ENCODE data around the gene OCLN. TPM values are rescaled to one million over a fixed set of nuclear protein-coding genes. Genes with fewer than 3 reads are reported as not detected.
"Not testable (repeated sequence)": the region's sequence is repeated elsewhere in the genome, so short reads cannot be mapped to it uniquely, and the experiment has no call there.

The OCLN gene
- polyA plus RNA-seq, 1 donor from 2014 or later: 0.09 TPM

DNA sequence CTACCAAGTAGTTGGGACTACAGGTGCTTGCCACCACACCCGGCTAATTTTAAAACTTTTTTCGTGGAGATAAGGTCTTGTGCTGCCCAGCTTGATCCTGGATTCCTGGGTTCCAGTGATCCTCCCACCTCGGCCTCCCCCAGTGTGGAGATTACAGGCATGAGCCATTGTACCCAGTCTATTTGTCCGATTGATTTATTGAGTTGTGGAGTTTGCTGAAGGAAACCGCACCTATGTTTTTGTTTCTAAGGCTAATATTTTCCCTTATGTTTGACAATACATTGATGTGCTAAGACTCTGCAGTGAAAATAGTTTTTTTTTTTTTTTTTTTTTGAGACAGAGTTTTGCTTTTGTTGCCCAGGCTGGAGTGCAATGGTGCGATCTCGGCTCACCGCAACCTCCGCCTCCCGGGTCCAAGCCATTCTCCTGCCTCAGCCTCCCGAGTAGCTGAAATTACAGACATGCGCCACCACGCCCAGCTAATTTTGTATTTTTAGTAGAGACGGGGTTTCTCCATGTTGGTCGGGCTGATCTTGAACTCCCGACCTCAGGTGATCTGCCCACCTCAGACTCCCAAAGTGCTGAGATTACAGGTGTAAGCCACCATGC, 20.0 kb upstream of the OCLN start:
- H3K9me3 Mint-ChIP-seq, H3K4me1 Mint-ChIP-seq, H3K27me3 Mint-ChIP-seq, H3K36me3 Mint-ChIP-seq, H3K4me3 Mint-ChIP-seq, H3K27ac Mint-ChIP-seq: not testable (repeated sequence)

DNA sequence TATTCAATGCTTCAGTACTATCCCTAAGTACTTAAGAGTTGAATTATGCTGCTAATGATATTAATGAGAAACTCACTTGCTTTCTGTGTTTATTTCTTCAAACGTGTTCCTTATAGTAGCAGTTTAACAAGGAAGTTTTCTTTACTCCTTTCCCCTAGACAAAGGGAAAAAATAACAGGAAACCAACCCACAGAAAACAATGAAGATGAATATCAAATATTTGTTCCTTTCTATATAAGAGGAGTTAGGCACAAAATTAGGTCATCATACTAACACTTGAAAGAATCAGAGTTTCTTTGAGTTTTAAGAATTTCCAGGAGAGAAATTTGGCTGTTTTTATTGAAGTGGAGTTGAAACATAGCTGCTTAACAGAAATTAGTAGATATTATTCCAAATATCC, 15.4 kb upstream of the OCLN start:
- no peak overlapping the region for H3K27ac Mint-ChIP-seq
- H3K27me3 Mint-ChIP-seq: no peaks in the 10 kb centered on the region
- no peaks in the 10 kb centered on the region for H3K9me3 Mint-ChIP-seq
- H3K4me3 Mint-ChIP-seq: no peak overlapping the region
- H3K4me1 Mint-ChIP-seq: peaks cover 0 to 1% (median 0%) of the 10 kb centered on the region in 3 donors
- no peaks in the 10 kb centered on the region for H3K36me3 Mint-ChIP-seq

DNA sequence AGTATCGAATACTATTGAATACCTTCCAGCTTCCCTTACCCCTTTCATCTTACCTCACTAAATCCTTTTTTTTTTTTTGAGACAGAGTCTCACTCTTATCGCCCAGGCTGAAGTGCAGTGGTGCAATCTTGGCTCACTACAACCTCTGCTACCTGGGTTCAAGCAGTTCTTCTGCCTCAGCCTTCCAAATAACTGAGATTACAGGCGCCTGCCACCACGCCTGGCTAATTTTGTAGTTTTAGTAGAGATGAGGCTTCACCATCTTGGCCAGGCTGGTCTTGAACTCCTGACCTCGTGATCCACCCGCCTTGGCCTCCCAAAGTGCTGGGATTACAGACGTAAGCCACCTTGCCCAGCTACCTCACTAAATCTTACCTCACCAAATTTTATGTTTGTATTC, 14.3 kb upstream of the OCLN start:
- not testable (repeated sequence) for H3K27me3 Mint-ChIP-seq, H3K9me3 Mint-ChIP-seq, H3K4me1 Mint-ChIP-seq, H3K27ac Mint-ChIP-seq, H3K4me3 Mint-ChIP-seq, H3K36me3 Mint-ChIP-seq

DNA sequence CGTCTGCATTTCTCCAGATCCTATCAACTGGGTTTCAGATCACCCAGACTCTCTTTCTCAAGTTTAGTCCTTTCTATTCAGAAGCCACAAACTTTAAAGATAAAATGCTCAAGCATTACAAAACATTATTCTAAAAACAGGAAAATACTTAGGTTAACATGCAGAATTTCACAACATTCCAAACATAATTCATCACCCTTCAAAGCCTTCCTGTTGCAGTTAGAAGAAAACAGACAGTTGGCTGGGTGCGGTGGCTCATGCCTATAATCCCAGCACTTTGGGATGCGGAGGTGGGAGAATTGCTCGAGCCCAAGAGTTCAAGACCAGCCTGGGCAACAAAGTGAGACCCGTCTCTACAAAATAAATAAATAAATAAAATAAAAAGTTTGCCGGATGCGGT, 7.7 kb upstream of the OCLN start:
- H3K9me3 Mint-ChIP-seq: no peaks in the 10 kb centered on the region
- peaks cover 1% of the 10 kb centered on the region for H3K27me3 Mint-ChIP-seq
- no peak overlapping the region for H3K4me3 Mint-ChIP-seq
- H3K4me1 Mint-ChIP-seq: no peaks in the 10 kb centered on the region
- H3K36me3 Mint-ChIP-seq: peaks cover 1% of the 10 kb centered on the region
- H3K27ac Mint-ChIP-seq: no peak overlapping the region

DNA sequence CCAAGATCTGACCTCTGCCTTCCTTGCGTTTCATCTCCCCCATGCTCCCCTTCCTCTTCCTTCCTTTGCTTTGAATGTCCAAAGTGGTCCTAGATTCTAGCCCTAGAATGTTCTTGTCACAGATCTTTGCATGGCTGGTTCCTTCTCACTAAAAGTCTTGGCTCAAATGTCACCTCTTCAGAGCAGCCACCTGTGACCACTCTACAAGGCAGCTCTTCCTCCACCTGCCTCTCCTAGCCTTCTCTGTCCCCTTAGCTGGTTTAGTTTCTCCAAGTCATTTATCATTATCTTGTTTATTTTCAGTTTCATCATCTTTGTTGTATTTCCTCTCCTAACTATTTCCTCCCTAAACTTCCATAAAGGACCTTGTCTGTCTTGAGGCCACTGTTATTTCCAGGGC, 7.1 kb upstream of the OCLN start:
- Mint-ChIP-seq H3K27me3 (peaks cover 1% of the 10 kb centered on the region), H3K27ac (no peak overlapping the region), H3K4me1 (no peaks in the 10 kb centered on the region), H3K9me3 (no peaks in the 10 kb centered on the region), H3K36me3 (peaks cover 1% of the 10 kb centered on the region), H3K4me3 (no peak overlapping the region)

DNA sequence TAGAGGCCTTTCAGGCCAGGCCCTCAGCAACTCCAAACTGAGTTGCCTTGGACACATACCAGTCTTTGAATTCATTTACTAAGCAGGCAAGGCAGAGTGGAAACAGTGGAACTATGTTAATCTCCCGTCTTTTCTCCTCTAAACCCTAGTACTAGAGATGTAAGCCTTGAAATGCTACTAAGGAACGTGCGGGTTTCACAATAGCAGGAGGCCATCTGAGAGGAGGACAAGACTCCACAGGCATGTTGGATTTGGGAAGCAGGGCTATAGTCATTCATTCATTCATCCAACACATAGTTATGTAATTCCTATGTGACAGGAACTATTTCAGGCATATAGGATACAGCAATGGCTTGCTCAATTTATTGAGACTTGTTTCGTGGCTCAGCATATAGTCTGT, 3.3 kb upstream of the OCLN start:
- Mint-ChIP-seq H3K27me3 (peaks cover 19% of the 10 kb centered on the region), H3K4me3 (no peak overlapping the region), H3K27ac (no peak overlapping the region)

DNA sequence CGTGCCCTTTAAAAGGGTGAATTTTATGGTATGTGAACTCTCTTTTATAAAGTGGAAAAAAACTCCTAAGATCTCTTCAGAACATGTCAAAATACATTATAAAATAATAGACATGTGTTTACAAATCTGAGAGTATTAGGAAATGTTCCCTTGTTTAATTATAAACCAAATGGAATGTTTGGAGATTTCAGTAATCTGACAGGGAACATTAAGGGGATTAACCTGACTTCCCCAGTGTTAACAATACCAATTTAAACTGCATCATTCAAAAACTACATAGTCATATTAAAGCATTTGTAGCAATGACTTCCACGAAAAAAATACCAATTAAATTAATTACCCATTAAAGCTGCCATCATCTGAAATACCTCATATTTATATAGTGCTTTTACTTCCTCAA, 1.6 kb upstream of the OCLN start:
- H3K36me3 Mint-ChIP-seq: no peaks in the 10 kb centered on the region
- peaks cover 0 to 9% (median 3%) of the 10 kb centered on the region in 3 donors for H3K4me1 Mint-ChIP-seq
- H3K4me3 Mint-ChIP-seq: peak overlapping the region in 2 of 4 donors; percentile 2 to 92
- no peak overlapping the region for H3K27ac Mint-ChIP-seq
- peaks cover 35% of the 10 kb centered on the region for H3K27me3 Mint-ChIP-seq
- no peaks in the 10 kb centered on the region for H3K9me3 Mint-ChIP-seq

More for the DNA sequence above, 3.3 kb upstream of the OCLN start:
- Mint-ChIP-seq H3K9me3 (no peaks in the 10 kb centered on the region), H3K36me3 (peaks cover 1% of the 10 kb centered on the region), H3K4me1 (peaks cover 0 to 7% (median 3%) of the 10 kb centered on the region in 3 donors)

DNA sequence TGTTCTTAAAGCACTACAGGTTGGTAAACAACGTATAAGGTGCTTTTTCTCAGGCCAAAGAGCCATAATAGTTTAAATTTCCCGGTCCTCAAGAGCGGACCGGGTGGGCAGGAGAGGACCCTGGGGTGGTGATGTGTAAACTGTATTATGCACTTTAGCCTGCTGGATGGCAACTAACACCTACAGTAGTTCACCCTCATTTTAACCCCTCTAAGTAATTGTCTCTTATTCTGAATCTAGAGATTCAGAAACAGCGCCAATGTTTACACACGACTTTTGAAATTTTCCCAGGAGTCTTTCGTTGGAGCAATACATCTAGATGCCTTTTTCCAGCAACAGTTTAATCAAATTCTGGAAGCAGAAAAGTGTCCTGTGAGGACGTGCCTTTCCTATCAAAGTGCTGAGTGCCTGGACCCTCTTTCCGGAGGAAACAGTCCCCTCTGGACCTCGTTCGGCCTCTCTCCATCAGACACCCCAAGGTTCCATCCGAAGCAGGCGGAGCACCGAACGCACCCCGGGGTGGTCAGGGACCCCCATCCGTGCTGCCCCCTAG, 676 bp upstream of the OCLN start:
- H3K9me3 Mint-ChIP-seq: no peaks in the 10 kb centered on the region
- peaks cover 0 to 9% (median 5%) of the 10 kb centered on the region in 3 donors for H3K4me1 Mint-ChIP-seq
- no peaks in the 10 kb centered on the region for H3K36me3 Mint-ChIP-seq
- H3K4me3 Mint-ChIP-seq: peak overlapping the region; percentile 59 to 92 (median 80)
- H3K27ac Mint-ChIP-seq: no peak overlapping the region
- H3K27me3 Mint-ChIP-seq: peaks cover 35% of the 10 kb centered on the region

DNA sequence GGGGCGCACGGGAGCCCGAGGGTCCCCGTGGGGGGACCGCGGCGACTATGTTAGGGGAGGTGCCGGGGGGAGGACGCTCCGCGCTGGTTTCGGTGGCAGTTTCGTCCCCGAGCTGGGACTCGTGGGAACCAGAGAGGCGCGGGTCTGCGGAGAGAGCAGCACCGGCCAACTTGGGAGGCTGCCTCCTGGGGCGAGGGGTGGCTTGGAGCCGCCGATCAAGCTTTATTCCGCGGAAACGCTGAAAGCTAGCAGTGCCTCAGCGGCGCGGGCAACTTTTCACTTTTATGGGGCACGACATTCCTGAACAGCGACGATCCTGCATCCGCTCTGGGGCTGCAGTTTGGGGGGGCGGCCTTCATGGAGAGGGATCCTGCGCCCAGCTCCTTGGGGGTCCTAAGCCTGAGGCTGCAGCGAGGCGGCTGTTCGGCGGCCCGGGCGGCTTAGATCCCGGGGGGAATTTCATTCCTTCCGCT, 369 bp downstream of the OCLN start:
- H3K27me3 Mint-ChIP-seq: peaks cover 35% of the 10 kb centered on the region

DNA sequence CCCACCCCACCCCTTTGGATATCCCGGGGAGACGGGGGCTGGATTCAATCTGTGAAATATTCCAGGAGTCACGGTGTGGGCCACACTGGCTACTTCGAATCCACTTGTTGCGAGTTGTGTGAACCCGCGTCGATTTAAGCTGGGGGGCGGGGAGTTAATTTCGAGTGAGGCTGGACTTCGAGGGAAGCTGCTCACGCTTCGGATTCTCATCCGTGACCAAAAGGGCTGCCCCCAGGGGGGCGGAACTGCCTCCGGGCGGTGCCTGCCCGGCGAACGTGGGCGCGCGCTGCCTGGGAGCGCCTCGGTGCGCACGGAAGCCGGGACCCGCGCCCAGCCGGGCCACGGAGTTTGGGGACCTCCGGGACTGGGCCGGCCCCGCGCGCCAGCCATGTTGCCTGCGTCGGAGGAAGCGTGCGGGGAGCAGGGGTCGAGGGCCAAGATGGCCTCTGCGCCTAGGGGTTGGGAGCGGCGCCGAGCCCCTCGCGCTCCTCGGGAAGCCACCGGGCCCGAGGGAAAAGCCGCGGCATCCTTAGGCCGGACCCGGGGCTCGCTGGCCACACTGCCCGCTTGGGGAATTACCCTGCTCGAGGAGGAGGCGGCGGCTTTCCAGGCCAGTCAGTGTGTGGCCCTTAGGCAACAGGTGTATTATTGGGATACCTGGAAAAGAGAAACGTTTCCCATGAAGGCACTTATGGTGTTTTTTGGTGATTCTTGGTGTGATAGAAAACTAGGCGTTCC, 975 bp downstream of the OCLN start:
- no peaks in the 10 kb centered on the region for H3K9me3 Mint-ChIP-seq
- H3K36me3 Mint-ChIP-seq: no peaks in the 10 kb centered on the region
- H3K27me3 Mint-ChIP-seq: peaks cover 37% of the 10 kb centered on the region
- H3K4me1 Mint-ChIP-seq: peaks cover 0 to 9% (median 8%) of the 10 kb centered on the region in 3 donors
- no peak overlapping the region for H3K27ac Mint-ChIP-seq
- H3K4me3 Mint-ChIP-seq: peak overlapping the region; percentile 68 to 92 (median 80)

More for the DNA sequence above, 369 bp downstream of the OCLN start:
- Mint-ChIP-seq H3K27ac (no peak overlapping the region), H3K4me3 (peak overlapping the region; percentile 57 to 92 (median 80)), H3K4me1 (peaks cover 0 to 9% (median 8%) of the 10 kb centered on the region in 3 donors), H3K9me3 (no peaks in the 10 kb centered on the region), H3K36me3 (no peaks in the 10 kb centered on the region)

DNA sequence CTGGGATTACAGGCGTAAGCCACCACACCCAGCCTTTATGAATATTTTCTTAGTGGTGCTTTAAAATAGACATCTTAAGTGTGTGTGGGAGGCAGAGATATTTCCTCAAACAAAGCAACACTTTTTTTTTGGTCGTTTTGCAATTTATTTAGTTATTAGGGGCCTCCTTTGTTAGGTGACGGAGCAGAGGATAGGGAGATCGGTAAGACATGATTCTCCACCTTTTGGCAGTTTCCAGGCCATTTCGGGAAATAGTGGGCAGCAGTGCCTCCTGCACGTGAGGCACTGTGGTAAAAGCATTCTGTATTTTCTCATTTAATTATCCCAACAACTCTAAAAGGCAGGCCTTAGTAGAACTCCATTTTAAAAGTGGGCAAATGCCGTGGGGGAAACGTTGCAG, 1.9 kb downstream of the OCLN start:
- Mint-ChIP-seq H3K27me3 (peaks cover 39% of the 10 kb centered on the region), H3K4me3 (peak overlapping the region in 3 of 4 donors; percentile 18 to 68 (median 62)), H3K9me3 (no peaks in the 10 kb centered on the region), H3K36me3 (no peaks in the 10 kb centered on the region), H3K4me1 (peaks cover 0 to 9% (median 8%) of the 10 kb centered on the region in 3 donors), H3K27ac (no peak overlapping the region)

DNA sequence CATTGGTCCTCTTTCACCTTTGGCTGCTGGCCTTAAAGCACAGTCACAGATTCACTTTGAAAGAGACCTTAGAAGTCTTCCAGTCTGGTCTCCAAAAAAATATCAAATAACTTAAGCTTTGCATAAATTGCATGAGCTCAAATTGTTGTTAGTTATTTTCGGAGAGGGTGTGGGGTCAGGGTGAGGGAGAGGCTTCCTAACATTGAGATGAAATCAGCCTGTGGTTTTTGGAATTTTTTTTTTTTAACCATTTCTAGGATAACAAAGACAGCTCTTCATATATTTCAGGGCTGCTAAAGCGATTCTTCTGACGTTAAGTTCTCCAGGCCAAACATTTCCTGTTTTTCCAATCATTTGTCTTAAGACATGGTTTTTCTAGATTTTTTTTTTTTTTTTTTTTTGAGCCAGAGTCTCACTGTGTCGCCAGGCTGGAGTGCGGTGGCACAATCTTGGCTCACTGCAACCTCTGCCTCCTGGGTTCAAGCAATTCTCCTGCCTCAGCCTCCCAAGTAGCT, 4.5 kb downstream of the OCLN start:
- Mint-ChIP-seq H3K9me3 (no peaks in the 10 kb centered on the region), H3K27ac (no peak overlapping the region), H3K4me1 (peaks cover 0 to 6% (median 5%) of the 10 kb centered on the region in 3 donors), H3K4me3 (peak overlapping the region in 1 of 4 donors; percentile 32), H3K27me3 (peaks cover 39% of the 10 kb centered on the region), H3K36me3 (no peaks in the 10 kb centered on the region)

DNA sequence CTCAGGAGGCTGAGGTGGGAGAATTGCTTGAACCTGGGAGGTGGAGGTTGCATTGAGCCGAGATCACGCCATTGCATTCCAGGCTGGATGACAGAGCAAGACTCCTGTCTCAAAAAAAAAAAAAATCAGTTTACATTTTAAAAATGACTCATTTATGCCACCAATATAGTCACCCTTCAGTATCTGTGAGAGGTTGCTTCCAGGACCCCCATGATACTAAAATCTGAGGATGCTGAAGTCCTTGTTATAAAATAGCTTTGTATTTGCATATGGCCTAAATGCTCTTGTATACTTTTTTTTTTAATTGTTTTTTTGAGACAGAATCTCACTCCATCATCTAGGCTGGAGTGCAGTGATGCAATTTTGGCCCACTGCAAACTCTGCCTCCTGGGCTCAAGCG, 5.8 kb downstream of the OCLN start:
- Mint-ChIP-seq H3K4me1 (peaks cover 0 to 5% (median 5%) of the 10 kb centered on the region in 3 donors), H3K9me3 (no peaks in the 10 kb centered on the region), H3K27ac (no peak overlapping the region), H3K36me3 (no peaks in the 10 kb centered on the region), H3K4me3 (no peak overlapping the region), H3K27me3 (peaks cover 39% of the 10 kb centered on the region)

DNA sequence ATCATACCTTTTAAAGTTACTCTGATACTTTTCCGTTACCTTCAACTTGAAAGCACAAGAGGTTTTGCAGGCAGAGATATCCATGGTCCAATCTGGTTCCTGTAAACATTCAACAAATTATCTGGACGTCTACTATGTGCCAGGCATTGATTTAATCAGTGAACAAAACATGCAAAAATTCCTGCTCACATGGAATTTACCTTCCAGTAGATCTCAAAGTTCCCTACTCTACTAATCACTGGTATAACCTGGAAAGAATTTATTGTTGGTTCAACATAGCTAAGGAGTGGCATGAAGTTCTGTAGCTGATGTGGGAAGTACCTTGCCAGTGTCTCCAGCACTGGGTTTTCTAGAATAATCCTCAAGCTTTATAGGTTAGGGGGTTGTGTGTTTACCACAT, 9.8 kb downstream of the OCLN start:
- peaks cover 20% of the 10 kb centered on the region for H3K27me3 Mint-ChIP-seq
- no peak overlapping the region for H3K4me3 Mint-ChIP-seq
- no peak overlapping the region for H3K27ac Mint-ChIP-seq
- H3K4me1 Mint-ChIP-seq: no peaks in the 10 kb centered on the region
- H3K36me3 Mint-ChIP-seq: no peaks in the 10 kb centered on the region
- H3K9me3 Mint-ChIP-seq: no peaks in the 10 kb centered on the region

DNA sequence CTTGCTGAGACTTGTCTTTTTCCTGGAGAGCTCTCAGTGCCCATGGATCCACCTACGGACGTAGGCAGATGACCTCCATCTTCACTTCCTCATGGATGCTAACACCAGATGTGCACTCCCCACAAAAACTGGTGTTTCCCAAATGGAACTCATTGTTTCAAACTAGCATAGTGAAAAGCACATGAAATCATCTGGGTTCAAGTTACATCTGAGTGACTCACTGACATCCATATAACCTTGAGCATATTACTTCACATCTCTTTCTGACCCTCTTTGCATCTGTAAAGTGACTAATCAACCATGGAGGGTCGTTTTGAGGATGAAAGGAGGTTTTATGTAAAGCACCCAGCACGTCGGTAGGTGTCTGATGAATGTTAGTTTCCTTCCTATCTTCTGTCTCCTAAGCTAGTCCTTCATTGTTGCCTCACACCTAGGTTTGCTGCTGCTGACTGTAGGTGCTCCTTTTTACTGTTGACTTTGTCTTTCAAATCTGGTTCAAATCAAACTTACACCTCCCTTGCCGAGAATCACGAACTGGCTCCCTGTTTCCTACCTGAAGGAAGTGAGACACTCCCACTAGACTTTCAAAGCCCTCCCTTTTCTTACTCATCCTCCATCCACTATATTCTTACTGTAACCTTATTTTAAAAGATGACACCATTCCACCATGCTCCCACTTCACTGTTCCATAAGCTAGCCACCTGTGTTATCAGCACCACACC, 10.3 kb downstream of the OCLN start:
- no peak overlapping the region for H3K27ac Mint-ChIP-seq
- no peaks in the 10 kb centered on the region for H3K9me3 Mint-ChIP-seq
- H3K27me3 Mint-ChIP-seq: peaks cover 20% of the 10 kb centered on the region
- H3K4me3 Mint-ChIP-seq: no peak overlapping the region
- no peaks in the 10 kb centered on the region for H3K4me1 Mint-ChIP-seq
- no peaks in the 10 kb centered on the region for H3K36me3 Mint-ChIP-seq
